ENCODE measurements around the gene ERC2. TPM values are rescaled to one million over a fixed set of nuclear protein-coding genes. Genes with fewer than 3 reads are reported as not detected.

ERC2 gene
- polyA plus RNA-seq, 2 of the 4 experiments (the other 2 are of a cell fraction): 0.16 TPM; not detected in 1

DNA sequence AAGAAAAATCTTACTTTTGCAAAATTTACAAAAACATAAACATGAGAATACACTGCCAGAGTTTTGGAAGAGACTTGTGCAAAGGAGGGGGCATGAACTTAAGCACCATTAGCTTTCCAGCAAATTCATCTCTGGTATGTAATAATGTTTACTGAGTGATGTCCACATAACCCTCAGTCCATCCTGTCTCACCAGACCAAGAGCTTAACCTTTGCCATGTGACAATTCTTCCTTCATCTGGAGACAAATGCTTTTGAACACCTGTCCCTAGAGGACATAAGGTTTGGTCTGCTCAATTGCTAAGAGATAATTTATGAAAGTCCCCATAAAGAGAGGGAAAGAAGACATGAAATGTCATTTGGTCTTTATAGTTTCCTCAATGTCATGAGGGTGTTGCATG lies 412.3 kb downstream of the ERC2 start:
- FAIRE-seq: no peak
- H3K4me1 ChIP-seq: no peaks in the 10 kb centered on the region
- H3K4me2 ChIP-seq: no peak overlapping the region
- H3K9me3 ChIP-seq: no peaks in the 10 kb centered on the region
- no peak for ATAC-seq
- ChIA-PET POLR2A (no interaction called here), CTCF (interaction anchor here (1.6 kb wide), 1 partner anchor 14 kb away, joined by 5 read pairs; no protein-coding TSS in a partner anchor)
- no peak overlapping the region for H3K4me3 ChIP-seq
- TF ChIP-seq POLR2AphosphoS2 (conservative IDR thresholded peaks at IDR 0.05; ENCODE audit: low read length) (no peak), GATA3 (IDR thresholded peaks at IDR 0.05; ENCODE audit: borderline replicate concordance) (no peak), EHF (CRISPR knock-in tag; IDR thresholded peaks at IDR 0.05) (no peak), CBX2 (IDR thresholded peaks at IDR 0.05; ENCODE audit: borderline replicate concordance, low read depth) (no peak), CBX8 (IDR thresholded peaks at IDR 0.05) (no peak), KDM5A (IDR thresholded peaks at IDR 0.05) (no peak), NR3C1 (IDR thresholded peaks at IDR 0.05) (no peak), EHMT2 (IDR thresholded peaks at IDR 0.05; ENCODE audit: low read depth) (no peak), EP300 (IDR thresholded peaks at IDR 0.05) (no peak), ZSCAN20 (CRISPR knock-in tag; IDR thresholded peaks at IDR 0.05) (no peak), ZC3H11A (IDR thresholded peaks at IDR 0.05) (no peak)
- TF ChIP-seq, protein P1, sequence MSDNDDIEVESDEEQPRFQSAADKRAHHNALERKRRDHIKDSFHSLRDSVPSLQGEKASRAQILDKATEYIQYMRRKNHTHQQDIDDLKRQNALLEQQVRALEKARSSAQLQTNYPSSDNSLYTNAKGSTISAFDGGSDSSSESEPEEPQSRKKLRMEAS (IDR thresholded peaks at IDR 0.05): no peak
- TF ChIP-seq, protein P2, sequence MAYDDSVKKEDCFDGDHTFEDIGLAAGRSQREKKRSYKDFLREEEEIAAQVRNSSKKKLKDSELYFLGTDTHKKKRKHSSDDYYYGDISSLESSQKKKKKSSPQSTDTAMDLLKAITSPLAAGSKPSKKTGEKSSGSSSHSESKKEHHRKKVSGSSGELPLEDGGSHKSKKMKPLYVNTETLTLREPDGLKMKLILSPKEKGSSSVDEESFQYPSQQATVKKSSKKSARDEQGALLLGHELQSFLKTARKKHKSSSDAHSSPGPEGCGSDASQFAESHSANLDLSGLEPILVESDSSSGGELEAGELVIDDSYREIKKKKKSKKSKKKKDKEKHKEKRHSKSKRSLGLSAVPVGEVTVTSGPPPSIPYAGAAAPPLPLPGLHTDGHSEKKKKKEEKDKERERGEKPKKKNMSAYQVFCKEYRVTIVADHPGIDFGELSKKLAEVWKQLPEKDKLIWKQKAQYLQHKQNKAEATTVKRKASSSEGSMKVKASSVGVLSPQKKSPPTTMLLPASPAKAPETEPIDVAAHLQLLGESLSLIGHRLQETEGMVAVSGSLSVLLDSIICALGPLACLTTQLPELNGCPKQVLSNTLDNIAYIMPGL (CRISPR knock-in tag; IDR thresholded peaks at IDR 0.05; ENCODE audit: borderline replicate concordance): no peak
- DNase-seq (ENCODE audit: low read depth in 1 of 2, low spot score in 1 of 2): no peak
- H3K27ac ChIP-seq: no peak overlapping the region

DNA sequence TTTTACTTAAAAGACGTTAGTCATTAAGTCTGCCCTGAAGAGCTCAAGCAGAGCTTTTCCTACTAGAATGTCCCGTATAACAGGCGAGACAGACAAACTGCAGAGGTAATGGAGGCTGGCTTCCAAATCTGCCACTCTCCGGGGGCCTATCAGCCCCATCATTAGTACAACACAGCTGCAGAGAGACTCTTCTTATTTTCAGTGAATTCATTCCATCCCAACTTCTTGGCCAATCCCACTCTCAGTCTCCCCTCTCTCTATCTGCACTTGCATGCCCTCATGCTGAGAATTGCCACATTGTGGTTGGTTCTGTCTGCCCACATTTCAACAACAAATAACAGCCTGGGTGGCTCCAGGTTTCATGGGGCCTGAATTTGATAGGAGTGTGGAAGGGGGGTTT lies 412.7 kb downstream of the ERC2 start:
- Histone ChIP-seq H3K4me3 (no peak overlapping the region), H3K9me3 (no peaks in the 10 kb centered on the region), H3K27ac (no peak overlapping the region), H3K4me2 (no peak overlapping the region), H3K4me1 (no peaks in the 10 kb centered on the region)
- WGBS (ENCODE audit: missing lambda C conversion rate): 63% methylated on average over 4 of the region's 4 CpGs
- ChIA-PET POLR2A (no interaction called here), CTCF (interaction anchor here (1.6 kb wide), 1 partner anchor 13 kb away, joined by 5 read pairs; no protein-coding TSS in a partner anchor)
- no peak for TF ChIP-seq JUNB (IDR thresholded peaks at IDR 0.05)
- TF ChIP-seq FOSB (CRISPR knock-in tag; IDR thresholded peaks at IDR 0.05): no peak
- TF ChIP-seq NR3C1 (IDR thresholded peaks at IDR 0.05): no peak
- no peak for TF ChIP-seq ZNF302 (CRISPR knock-in tag; IDR thresholded peaks at IDR 0.05)
- TF ChIP-seq, protein P3, sequence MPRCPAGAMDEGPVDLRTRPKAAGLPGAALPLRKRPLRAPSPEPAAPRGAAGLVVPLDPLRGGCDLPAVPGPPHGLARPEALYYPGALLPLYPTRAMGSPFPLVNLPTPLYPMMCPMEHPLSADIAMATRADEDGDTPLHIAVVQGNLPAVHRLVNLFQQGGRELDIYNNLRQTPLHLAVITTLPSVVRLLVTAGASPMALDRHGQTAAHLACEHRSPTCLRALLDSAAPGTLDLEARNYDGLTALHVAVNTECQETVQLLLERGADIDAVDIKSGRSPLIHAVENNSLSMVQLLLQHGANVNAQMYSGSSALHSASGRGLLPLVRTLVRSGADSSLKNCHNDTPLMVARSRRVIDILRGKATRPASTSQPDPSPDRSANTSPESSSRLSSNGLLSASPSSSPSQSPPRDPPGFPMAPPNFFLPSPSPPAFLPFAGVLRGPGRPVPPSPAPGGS (IDR thresholded peaks at IDR 0.05): no peak
- TF ChIP-seq HOXB13 (CRISPR knock-in tag; IDR thresholded peaks at IDR 0.05; ENCODE audit: low read depth): no peak
- TF ChIP-seq, protein P4, sequence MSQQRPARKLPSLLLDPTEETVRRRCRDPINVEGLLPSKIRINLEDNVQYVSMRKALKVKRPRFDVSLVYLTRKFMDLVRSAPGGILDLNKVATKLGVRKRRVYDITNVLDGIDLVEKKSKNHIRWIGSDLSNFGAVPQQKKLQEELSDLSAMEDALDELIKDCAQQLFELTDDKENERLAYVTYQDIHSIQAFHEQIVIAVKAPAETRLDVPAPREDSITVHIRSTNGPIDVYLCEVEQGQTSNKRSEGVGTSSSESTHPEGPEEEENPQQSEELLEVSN (IDR thresholded peaks at IDR 0.05; ENCODE audit: borderline replicate concordance, low read depth): no peak
- FAIRE-seq: no peak
- no peak for ATAC-seq
- no peak for DNase-seq (ENCODE audit: low read depth in 1 of 2, low spot score in 1 of 2)

DNA sequence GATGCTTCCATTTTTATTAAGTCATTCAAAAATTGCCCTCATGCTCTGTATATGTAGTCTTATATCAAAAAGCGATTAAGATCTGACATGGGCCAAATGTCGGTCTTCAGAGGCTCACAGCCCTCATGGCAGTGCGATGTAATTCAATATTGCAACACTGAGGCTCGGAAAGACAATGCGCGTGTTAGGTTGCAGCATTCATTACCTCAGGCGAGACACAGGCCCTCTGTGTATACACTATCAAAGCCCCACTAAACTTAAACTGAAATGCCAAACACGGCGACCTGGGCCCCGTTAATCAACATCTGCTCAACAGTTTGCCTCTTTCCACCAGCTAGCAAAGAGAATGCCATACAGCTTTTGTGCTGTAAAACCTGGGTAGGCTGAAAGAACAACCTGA lies 413.4 kb downstream of the ERC2 start:
- ATAC-seq (no peak), DNase-seq (ENCODE audit: low read depth in 1 of 2, low spot score in 1 of 2) (no peak), FAIRE-seq (no peak)
- ChIA-PET CTCF (no interaction called here), POLR2A (no interaction called here)
- Histone ChIP-seq H3K4me3 (no peak overlapping the region), H3K4me2 (no peak overlapping the region), H3K4me1 (no peaks in the 10 kb centered on the region), H3K9me3 (no peaks in the 10 kb centered on the region), H3K27ac (no peak overlapping the region)
- TF ChIP-seq HOXB13 (CRISPR knock-in tag; IDR thresholded peaks at IDR 0.05; ENCODE audit: low read depth): no peak
- TF ChIP-seq FOSL2 (IDR thresholded peaks at IDR 0.05): no peak
- no peak for TF ChIP-seq FOSL2 (CRISPR knock-in tag; IDR thresholded peaks at IDR 0.05)
- TF ChIP-seq, protein P4 (IDR thresholded peaks at IDR 0.05; ENCODE audit: borderline replicate concordance, low read depth): no peak
- no peak for TF ChIP-seq MYC (IDR thresholded peaks at IDR 0.05; ENCODE audit: borderline replicate concordance, low read length)
- TF ChIP-seq FOSB (CRISPR knock-in tag; IDR thresholded peaks at IDR 0.05): no peak
- no peak for TF ChIP-seq RARB (CRISPR knock-in tag; IDR thresholded peaks at IDR 0.05)
- TF ChIP-seq ZSCAN20 (CRISPR knock-in tag; IDR thresholded peaks at IDR 0.05): no peak
- no peak for TF ChIP-seq POLR2AphosphoS2 (conservative IDR thresholded peaks at IDR 0.05; ENCODE audit: low read length)
- TF ChIP-seq ZNF302 (CRISPR knock-in tag; IDR thresholded peaks at IDR 0.05): no peak
- TF ChIP-seq, protein P5, sequence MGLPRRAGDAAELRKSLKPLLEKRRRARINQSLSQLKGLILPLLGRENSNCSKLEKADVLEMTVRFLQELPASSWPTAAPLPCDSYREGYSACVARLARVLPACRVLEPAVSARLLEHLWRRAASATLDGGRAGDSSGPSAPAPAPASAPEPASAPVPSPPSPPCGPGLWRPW (IDR thresholded peaks at IDR 0.05): no peak
- no peak for TF ChIP-seq CBX8 (IDR thresholded peaks at IDR 0.05)
- TF ChIP-seq KDM5A (IDR thresholded peaks at IDR 0.05): no peak
- TF ChIP-seq, protein P6, sequence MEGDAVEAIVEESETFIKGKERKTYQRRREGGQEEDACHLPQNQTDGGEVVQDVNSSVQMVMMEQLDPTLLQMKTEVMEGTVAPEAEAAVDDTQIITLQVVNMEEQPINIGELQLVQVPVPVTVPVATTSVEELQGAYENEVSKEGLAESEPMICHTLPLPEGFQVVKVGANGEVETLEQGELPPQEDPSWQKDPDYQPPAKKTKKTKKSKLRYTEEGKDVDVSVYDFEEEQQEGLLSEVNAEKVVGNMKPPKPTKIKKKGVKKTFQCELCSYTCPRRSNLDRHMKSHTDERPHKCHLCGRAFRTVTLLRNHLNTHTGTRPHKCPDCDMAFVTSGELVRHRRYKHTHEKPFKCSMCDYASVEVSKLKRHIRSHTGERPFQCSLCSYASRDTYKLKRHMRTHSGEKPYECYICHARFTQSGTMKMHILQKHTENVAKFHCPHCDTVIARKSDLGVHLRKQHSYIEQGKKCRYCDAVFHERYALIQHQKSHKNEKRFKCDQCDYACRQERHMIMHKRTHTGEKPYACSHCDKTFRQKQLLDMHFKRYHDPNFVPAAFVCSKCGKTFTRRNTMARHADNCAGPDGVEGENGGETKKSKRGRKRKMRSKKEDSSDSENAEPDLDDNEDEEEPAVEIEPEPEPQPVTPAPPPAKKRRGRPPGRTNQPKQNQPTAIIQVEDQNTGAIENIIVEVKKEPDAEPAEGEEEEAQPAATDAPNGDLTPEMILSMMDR (IDR thresholded peaks at IDR 0.05): no peak
- TF ChIP-seq, protein P3 (IDR thresholded peaks at IDR 0.05): no peak
- TF ChIP-seq ESRRA (IDR thresholded peaks at IDR 0.05; ENCODE audit: borderline replicate concordance, low read length): no peak
- WGBS (ENCODE audit: missing lambda C conversion rate): 61% methylated on average over 10 of the region's 10 CpGs
